GM18868 (cell line): ENCODE data around the gene EXOC3L1.

ENCODE experiments used
- ATAC-seq: cut with Tn5 transposase; IDR thresholded peaks from one replicate; pipeline ENCODE4 v1.9.1; 2021; ENCODE audit warnings: mild to moderate bottlenecking, moderate library complexity; ENCODE audit not compliant: unreplicated experiment

EXOC3L1 gene

GRCh38 chr16:67165121-67166078 lies 24.5 kb downstream of the EXOC3L1 start:
- ATAC-seq, result no peak

- no peak for ATAC-seq
Observed at GRCh38 chr16:67164599-67165061, 25.3 kb downstream of the EXOC3L1 start, which contains the start of gene HSF4. HSF4 (plus strand) TSS chr16:67164745; CDS start chr16:67164812, 67 bp downstream.

- ATAC-seq, result no peak
Observed at GRCh38 chr16:67163999-67164558, 25.9 kb downstream of the EXOC3L1 start.

- no peak for ATAC-seq
Observed at GRCh38 chr16:67163164-67163998, 26.6 kb downstream of the EXOC3L1 start.

DNA sequence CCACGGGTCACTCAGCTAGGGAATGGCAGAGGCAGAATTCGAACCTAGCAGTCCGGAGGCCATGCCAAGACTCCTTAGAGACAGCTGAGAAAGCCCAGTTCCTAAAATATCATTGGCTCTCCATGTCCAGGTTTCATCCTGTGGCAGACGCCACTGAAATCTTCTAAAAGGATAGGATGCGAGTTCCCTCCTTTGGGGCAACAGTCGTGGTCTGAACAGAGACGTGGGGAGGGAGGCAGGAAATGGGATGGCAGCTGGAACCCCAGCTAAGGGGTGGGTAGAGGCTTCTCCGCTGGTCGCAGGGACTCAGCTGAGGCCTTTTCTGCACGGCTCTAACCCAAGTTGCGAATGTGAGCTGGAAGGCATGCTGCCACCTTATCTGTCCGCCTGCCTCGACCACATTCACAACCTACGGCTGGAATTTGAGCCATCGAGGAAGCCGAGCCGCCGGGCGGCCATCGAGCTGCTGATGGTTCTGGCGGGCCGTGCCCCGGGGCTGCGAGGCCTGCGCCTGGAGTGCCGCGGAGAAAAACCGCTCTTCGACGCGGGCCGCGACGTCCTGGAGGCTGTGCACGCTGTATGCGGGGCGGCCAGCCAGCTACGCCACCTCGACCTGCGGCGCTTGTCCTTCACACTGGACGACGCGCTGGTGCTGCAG lies 27.3 kb downstream of the EXOC3L1 start:
- no peak for ATAC-seq

DNA sequence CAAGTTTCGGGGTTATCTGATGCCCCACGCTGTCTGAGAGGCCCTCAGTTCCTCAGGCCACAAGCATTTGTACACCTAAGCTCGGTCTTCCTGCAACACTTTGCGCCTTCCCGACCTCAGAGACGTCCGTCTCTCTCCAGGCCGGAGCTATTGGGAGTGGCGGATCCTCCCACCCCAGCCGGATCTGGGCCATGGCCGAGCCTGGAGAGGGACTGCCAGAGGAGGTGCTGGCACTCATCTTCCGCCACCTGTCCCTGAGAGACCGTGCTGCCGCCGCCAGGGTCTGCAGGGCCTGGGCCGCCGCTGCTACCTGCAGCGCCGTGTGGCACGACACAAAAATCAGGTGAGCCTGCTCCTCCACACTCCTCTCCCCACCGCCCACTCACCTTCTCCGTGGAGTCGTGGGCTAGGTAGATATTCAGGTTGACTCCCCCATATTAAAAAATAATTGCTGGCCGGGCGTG lies 28.3 kb downstream of the EXOC3L1 start:
- ATAC-seq, result no peak

GRCh38 chr16:67158637-67159600 lies 31.0 kb downstream of the EXOC3L1 start:
- ATAC-seq, result peak; percentile 40

DNA sequence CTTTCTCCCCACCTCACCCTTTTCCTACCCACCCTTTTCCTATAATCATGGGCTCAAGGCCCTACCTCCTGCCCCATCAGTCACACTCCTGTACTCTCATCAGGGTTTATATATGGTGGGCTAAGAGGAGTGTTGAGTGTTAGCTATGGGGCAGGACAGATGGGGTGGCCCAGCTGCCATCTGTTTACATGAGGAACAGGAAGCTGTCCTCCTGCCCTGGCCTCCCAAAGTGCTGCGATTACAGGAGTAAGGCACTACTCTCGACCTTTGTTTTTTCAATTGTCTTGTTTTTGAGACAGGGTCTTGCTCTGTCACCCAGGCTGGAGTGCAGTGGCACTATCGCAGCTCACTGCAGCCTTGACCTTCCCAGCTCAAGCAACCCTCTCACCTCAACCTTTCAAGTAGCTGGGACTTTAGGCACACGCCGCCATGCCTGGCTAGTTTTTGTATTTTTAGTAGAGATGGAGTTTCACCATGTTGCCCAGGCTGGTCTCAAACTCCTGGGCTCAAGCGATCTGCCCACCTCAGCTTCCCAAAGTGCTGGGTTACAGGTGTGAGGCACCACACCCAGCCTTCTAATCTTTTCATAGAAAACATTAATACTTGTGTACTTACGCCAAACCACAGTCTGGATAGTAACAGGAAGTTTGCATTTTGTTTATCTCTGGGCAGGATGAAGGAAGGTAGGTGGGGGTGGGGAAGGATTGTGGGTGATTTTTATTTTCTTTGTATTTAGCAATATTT lies 31.9 kb downstream of the EXOC3L1 start:
- ATAC-seq, result no peak

DNA sequence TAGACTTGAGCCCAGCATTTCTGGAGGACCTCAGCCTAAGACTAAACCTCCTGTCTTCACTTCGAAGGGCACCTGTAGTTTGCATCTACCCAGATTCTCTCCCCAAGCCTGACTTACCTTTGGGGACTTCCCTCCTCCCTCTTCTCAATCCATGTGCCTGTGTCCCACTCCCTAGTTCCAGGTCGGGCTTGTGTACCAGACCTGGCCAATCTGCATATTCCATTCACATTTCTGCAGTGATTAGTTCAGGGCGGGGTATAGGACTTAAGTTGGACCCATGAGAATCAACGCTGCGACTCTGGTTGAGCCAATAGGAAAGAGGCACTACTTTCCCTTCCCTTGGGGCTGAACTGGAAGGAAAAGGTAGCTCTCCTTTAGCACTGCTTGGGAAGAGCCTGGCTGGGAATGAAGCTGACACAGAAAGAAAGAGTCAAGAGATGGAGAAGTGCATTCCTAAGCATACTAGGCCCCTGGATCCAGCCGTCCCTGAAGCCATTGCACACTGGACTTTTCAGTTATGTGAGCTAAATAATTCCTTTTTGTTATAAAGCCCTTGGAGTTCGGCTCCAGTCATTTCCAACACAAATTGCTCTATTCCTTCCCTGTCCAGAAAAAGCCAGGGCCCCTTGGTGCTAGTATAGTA lies 32.7 kb downstream of the EXOC3L1 start:
- no peak for ATAC-seq

- ATAC-seq, result no peak
Observed at GRCh38 chr16:67156143-67156844, 33.6 kb downstream of the EXOC3L1 start.

DNA sequence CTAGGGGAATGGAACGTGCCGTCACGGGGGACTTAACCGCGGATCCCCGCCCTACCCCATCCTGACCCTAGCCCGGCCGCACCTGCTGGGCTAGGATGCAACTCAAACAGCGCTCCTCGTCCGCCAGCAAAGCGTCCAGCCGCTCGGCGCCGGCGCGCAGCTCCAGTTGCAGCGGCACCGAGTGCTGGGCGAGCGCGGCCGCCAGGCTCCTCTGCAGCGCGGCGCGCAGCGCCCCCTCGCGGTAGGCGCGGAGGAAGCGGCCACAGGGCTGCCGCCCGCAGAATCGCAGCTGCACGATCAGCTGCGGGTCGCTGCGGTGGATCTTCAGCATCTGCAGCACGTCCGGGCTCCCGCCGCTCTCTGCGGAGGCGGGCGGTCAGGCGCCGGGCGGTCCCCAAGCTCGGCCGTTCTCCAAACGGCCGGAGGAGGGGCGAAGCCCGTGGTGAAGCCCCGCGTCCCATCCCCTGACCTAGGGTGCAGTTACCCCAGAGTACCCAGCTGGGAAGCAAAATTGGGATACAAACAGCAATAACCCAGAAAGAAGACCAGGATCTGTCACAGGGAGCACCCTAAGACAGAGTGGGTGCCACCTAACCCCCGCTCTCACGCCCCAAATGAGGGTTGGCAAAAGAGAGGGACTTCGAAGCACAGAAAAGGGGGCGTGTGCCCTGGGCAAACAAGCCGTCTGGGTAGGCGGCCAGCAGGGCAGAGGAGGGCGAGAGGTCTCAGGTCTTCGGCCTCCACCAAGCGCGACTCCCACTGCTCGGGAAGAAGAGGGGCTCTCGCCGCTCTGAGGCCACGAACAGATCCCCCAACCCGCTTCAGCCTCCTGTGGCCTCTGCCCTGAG lies 34.4 kb downstream of the EXOC3L1 start:
- ATAC-seq, result no peak

DNA sequence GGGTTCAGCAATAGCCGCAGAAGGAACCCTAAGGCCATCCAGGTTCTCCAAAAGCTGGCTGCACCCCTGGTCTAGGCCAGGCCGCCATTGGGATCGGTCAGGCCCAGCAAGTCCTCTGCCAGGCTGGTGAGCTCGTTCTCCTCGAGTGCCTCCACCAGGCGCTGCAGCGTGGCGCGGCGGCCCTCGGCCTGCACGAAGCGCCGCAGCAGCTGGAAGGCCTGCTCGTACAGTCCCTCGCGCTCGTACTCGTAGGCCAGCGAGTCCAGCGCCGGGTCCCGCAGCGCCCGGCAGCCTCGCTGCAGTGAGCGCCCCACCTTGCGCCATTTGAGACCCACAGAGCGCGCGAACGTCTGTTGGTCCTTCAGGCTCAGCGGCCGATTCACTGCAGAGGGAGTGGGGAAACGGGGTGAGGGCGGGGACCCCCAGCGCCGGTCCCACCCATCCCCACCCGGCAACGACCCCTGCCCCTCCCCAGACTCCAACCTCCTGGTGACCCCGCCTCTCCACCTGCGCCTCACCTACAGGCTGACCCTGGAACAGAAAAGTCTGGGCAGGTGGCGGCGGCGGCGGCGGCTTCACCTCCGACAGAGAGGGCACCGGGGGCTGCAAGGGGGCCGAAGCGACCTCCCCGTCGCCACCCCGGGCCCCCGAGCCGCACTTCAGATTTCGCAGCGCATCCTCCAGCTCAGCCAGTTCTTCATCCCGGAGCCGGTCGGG lies 35.2 kb downstream of the EXOC3L1 start:
- ATAC-seq, result no peak

DNA sequence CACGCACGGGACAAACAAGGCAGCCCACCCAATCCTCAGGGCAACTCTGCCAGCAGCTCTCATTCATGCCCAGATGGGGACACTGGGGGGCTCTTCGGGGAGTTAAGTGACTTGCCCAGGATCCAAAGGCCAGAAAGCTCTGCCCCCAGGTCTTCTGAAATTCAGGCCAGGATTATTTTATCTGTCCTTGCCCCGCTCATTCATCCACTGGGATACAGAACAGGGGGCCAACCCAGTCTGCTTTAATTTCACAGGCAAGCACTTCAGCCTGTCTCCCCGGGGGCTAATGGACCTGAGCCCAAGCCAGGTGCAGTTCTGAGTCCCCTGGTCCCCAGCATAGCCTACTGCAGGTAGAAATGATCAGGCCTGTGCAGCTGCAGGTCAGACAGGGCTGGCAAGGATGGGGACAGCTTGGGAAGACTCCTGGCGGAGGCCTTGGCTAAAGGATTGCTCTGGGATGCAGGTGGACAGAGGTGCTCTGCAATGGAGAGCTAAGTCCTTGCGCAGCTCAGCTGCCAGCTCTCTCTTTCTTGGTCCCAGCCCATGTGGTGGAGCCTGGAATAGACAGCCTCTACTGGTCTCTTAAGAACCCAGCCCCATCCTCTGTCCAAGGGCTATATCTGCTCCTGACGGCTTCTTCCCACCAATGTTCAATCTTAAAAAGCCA lies 38.4 kb downstream of the EXOC3L1 start:
- ATAC-seq, result no peak

DNA sequence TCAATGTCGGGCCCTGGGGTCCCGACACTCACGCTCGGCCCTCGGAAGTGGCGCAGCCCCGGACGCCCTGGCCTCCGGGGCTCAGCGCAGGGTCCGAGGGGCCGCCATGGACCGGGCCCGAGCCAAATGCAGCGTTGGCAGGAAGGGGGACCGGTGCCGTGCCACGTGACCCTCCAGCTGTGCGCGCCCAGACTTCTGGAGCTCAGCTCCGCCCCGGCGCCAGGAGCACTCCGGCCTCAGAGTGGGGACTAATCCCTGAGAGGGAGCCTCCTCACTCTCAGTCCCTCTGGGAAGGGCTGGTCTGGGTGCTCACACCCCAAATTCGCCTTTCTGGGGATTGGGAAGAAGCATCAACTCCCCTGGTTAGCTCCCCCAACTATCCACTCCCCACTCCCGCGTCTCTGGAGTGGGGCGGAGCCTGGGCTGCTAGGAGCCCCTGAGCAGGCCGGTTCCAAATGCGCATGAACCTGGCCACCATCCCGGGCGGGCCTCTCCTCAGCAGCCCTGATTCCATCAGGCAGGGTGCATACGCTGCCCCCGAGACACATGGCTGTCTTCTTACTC lies 39.0 kb downstream of the EXOC3L1 start, which contains the start of gene B3GNT9:
B3GNT9 (minus strand) TSS at position 166 of the 564 bp plus-strand sequence. CDS start 513 bp downstream, outside the sequence.
- peak; percentile 68 for ATAC-seq
